D341Med (cell line): Measurements from ENCODE around the gene KBTBD4.
"Not testable (repeated sequence)": the region's sequence is repeated elsewhere in the genome, so short reads cannot be mapped to it uniquely, and the experiment has no call there.

Source experiments
- DNase-seq: peaks from one replicate; pipeline ENCODE4 v3.0.0; 2012; ENCODE audit warnings: low spot score

KBTBD4 gene

GRCh38 chr11:47560426-47560825 is 18.3 kb downstream of the KBTBD4 start:
- DNase-seq = no peak

- DNase-seq = no peak
These were observed 20.1 kb downstream of the KBTBD4 start for GRCh38 chr11:47558695-47559094.

- DNase-seq = not testable (repeated sequence)
These were observed 21.8 kb downstream of the KBTBD4 start for GRCh38 chr11:47557004-47557403.

- no peak for DNase-seq
These were observed 25.4 kb downstream of the KBTBD4 start for GRCh38 chr11:47553406-47553743.

- peak; percentile 95 for DNase-seq
These were observed 26.0 kb downstream of the KBTBD4 start, which contains the start of gene CELF1 for GRCh38 chr11:47552566-47553405. TSS of gene CELF1 (minus strand) at chr11:47553132. CDS start at chr11:47499523, 53,609 bp downstream.

- peak; percentile 49 for DNase-seq
These were observed 26.7 kb downstream of the KBTBD4 start for GRCh38 chr11:47552056-47552565.

- no peak for DNase-seq
These were observed 27.7 kb downstream of the KBTBD4 start for GRCh38 chr11:47551086-47551485.

GRCh38 chr11:47550288-47551047 is 28.3 kb downstream of the KBTBD4 start:
- DNase-seq = no peak

GRCh38 chr11:47546274-47546673 is 32.5 kb downstream of the KBTBD4 start:
- not testable (repeated sequence) for DNase-seq

GRCh38 chr11:47545298-47545697 is 33.5 kb downstream of the KBTBD4 start:
- no peak for DNase-seq

- no peak for DNase-seq
These were observed 37.7 kb downstream of the KBTBD4 start for GRCh38 chr11:47541070-47541469.

GRCh38 chr11:47539681-47540039 is 39.1 kb downstream of the KBTBD4 start:
- DNase-seq = no peak

- no peak for DNase-seq
These were observed 39.8 kb downstream of the KBTBD4 start for GRCh38 chr11:47538741-47539565.

GRCh38 chr11:47536915-47537314 is 41.9 kb downstream of the KBTBD4 start:
- no peak for DNase-seq

GRCh38 chr11:47534704-47535251 is 44.0 kb downstream of the KBTBD4 start:
- DNase-seq = no peak

GRCh38 chr11:47533690-47534151 is 45.0 kb downstream of the KBTBD4 start:
- no peak for DNase-seq

GRCh38 chr11:47532597-47533213 is 46.1 kb downstream of the KBTBD4 start:
- no peak for DNase-seq

GRCh38 chr11:47531666-47532065 is 47.1 kb downstream of the KBTBD4 start:
- no peak for DNase-seq

- not testable (repeated sequence) for DNase-seq
These were observed 48.0 kb downstream of the KBTBD4 start for GRCh38 chr11:47530721-47531120.

GRCh38 chr11:47529951-47530350 is 48.8 kb downstream of the KBTBD4 start:
- no peak for DNase-seq

- DNase-seq = no peak
These were observed 51.6 kb downstream of the KBTBD4 start for GRCh38 chr11:47527186-47527585.
